D721Med (cell line): ENCODE measurements around the gene ANGPTL2.

ENCODE experiments used
- DNase-seq: peaks from one replicate; pipeline ENCODE4 v3.0.0; 2011; ENCODE audit warnings: low spot score; ENCODE audit not compliant: insufficient read length
- FAIRE-seq: peaks from 2 replicates; lab custom pipeline; 2011; peaks lifted over from hg19 to GRCh38; lab: Jason Lieb, UNC
- CTCF ChIP-seq: IDR thresholded peaks from 2 replicates; pipeline ENCODE4 v1.5.1; 2012; ENCODE audit warnings: mild to moderate bottlenecking, control low read depth; ENCODE audit not compliant: insufficient read depth; ENCODE audit errors: missing control alignments

Gene ANGPTL2

GRCh38 chr9:127107929-127108876 lies 14.2 kb downstream of the ANGPTL2 start:
- DNase-seq = no peak
- no peak for FAIRE-seq
- TF ChIP-seq CTCF = no peak

GRCh38 chr9:127107171-127107928 lies 15.1 kb downstream of the ANGPTL2 start:
- TF ChIP-seq CTCF = no peak
- FAIRE-seq = no peak

GRCh38 chr9:127106466-127106855 lies 16.0 kb downstream of the ANGPTL2 start:
- no peak for TF ChIP-seq CTCF
- FAIRE-seq (no peak), DNase-seq (no peak)

More at GRCh38 chr9:127107171-127107928, 15.1 kb downstream of the ANGPTL2 start:
- DNase-seq = no peak

- DNase-seq (no peak), FAIRE-seq (no peak)
- no peak for TF ChIP-seq CTCF
These were observed 16.5 kb downstream of the ANGPTL2 start for GRCh38 chr9:127105805-127106465.

DNA sequence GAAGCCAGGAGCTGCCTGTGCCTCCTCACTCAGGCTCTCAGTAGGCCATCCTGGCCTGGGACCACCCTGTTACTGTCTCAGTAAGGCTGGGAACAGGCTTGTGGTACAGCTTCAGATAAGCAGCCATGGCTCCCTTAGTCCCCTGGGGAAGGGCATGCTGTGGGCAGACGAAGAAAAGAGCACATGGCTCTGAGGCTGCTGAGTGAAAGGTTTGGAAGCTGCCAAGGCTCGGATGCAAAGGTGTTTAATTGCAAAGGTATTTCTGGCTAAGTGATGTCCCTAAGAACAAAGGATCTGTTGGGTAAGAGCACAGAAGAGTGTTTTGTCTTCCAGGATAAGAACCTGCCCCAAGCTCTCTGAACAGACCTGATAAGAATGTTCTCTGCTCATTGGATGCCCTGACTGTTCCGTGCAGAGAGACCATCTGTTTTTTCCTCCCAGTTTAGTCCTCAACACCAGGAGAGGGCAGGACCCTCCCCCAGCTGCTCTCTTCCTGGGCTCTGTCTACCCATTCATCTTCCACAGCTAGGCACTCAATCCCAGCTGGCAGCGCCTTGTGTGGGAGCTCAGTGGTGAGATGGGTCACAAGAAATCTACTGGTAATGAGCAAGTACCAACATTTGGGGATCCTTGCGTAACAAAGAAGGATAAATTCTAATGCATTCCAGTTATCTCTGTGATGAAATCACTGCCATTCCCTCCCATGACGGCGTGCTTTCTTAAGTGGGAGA lies 17.7 kb downstream of the ANGPTL2 start:
- TF ChIP-seq CTCF = no peak
- DNase-seq (no peak), FAIRE-seq (no peak)

DNA sequence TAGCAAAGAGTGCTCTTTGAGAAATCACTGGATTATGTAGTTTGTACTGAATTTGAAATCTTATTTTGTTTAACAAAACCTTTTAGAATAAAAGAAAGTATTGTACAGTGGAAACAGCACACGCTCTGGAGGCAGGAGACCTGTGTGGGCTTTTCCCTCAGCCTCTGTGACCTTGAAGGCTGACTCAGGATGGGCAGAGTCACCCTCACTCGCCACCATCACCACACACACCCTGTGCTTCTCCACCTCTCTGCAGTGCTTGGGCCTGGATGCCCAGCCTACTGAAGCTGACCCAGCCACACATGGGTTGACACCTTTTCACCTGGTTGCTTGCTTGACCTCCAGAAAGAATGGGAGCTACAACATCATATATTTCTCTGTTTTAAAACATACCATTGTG lies 19.6 kb downstream of the ANGPTL2 start:
- FAIRE-seq (no peak), DNase-seq (no peak)
- no peak for TF ChIP-seq CTCF
